Measurements from ENCODE around the gene NOTCH3.

The NOTCH3 gene

GRCh38 chr19:15185188-15185587 is 15.6 kb downstream of the NOTCH3 start:
- no peak for DNase-seq (ENCODE audit: extremely low read depth, low read depth)
- TF ChIP-seq CTCF (IDR thresholded peaks at IDR 0.05; ENCODE audit: low read depth, low read length): no peak

GRCh38 chr19:15184776-15185175 is 16.0 kb downstream of the NOTCH3 start:
- DNase-seq (ENCODE audit: extremely low read depth, low read depth): no peak
- TF ChIP-seq CTCF (IDR thresholded peaks at IDR 0.05; ENCODE audit: low read depth, low read length): no peak

GRCh38 chr19:15181394-15181793 is 19.4 kb downstream of the NOTCH3 start:
- DNase-seq (ENCODE audit: extremely low read depth, low read depth): no peak
- TF ChIP-seq CTCF (IDR thresholded peaks at IDR 0.05; ENCODE audit: low read depth, low read length): no peak

- TF ChIP-seq CTCF (IDR thresholded peaks at IDR 0.05; ENCODE audit: low read depth, low read length): no peak
- DNase-seq (ENCODE audit: extremely low read depth, low read depth): no peak
Observed at GRCh38 chr19:15180451-15181390, 20.1 kb downstream of the NOTCH3 start.

GRCh38 chr19:15178629-15179308 is 22.0 kb downstream of the NOTCH3 start:
- TF ChIP-seq CTCF (IDR thresholded peaks at IDR 0.05; ENCODE audit: low read depth, low read length): no peak
- no peak for DNase-seq (ENCODE audit: extremely low read depth, low read depth)

GRCh38 chr19:15177269-15178116 is 23.3 kb downstream of the NOTCH3 start:
- TF ChIP-seq CTCF (IDR thresholded peaks at IDR 0.05; ENCODE audit: low read depth, low read length): peak; percentile 82
- DNase-seq (ENCODE audit: extremely low read depth, low read depth): peak; percentile 19
